ENCODE measurements around the gene UBTF.

GRCh38 chr17:44191369-44191768 is 28.1 kb downstream of the UBTF start:
- TF ChIP-seq EP300 (IDR thresholded peaks at IDR 0.05) (no peak), POLR2A (IDR thresholded peaks at IDR 0.05) (no peak), CTCF (IDR thresholded peaks at IDR 0.05) (no peak)

Measured in suprapubic skin (tissue), 3 donors.